ENCODE data around the gene RARA.

Gene RARA

DNA sequence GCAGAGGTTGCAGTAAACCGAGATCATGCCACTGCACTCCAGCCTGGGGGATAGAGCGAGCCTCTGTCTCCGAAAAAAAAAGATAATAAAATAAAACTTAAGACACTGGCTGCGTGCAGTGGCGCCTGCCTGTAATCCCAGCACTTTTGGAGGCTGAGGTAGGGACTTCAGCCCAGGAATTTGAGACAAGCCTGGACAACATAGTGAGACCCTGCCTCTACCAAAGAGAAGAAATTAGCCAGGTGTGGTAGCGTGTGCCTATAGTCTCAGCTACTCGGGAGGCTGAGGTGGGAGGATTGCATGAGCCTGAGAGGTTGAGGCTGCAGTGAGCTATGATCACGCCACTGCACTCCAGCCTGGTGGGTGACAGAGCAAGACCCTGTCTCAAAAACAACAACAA is 26.6 kb downstream of the RARA start:
- Histone ChIP-seq H4K20me1 (peaks cover 22% of the 10 kb centered on the region), H3K27me3 (no peaks in the 10 kb centered on the region), H3K27ac (no peak overlapping the region), H3K4me1 (peaks cover 86% of the 10 kb centered on the region), H3K9me3 (no peaks in the 10 kb centered on the region), H3K9ac (no peak overlapping the region), H3K4me2 (no peak overlapping the region), H3K36me3 (peaks cover 32% of the 10 kb centered on the region), H3K4me3 (no peak overlapping the region)
- no peak for TF ChIP-seq Cebpa-rat (IDR thresholded peaks at IDR 0.05)

DNA sequence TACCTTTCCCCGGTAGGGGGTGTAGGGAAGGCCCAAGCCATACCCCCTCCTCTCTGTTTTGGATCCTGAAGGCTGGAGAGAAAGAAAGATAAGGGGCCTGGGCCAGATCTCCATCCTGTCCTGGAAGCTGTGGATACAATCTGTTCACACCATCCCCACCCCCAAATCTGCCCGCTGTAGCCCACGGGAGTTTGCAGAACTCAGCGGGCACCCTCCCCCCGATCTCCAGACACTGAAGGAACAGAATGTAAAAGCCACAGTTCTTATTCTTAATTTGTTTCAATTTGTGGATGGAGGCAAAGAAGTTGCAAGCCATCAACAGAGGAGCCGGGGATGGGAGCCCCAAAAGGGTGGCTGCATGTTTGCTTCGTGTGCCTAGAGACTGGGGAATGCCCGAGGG is 28.4 kb downstream of the RARA start:
- H3K4me2 ChIP-seq, result peak overlapping the region; percentile 97
- no peak overlapping the region for H3K4me3 ChIP-seq
- peaks cover 77% of the 10 kb centered on the region for H3K4me1 ChIP-seq
- no peak for TF ChIP-seq Cebpa-rat (IDR thresholded peaks at IDR 0.05)
- H3K9ac ChIP-seq, result peak overlapping the region; percentile 38; the same call in 1 of the 2 replicates
- H3K9me3 ChIP-seq, result no peaks in the 10 kb centered on the region
- H3K27me3 ChIP-seq, result no peaks in the 10 kb centered on the region
- peak overlapping the region; percentile 87 for H3K27ac ChIP-seq
- peaks cover 16% of the 10 kb centered on the region; the same call in 1 of the 2 replicates for H3K36me3 ChIP-seq
- H4K20me1 ChIP-seq, result 0 out of 2 replicates have a peak, but pooled peaks cover 8% of the 10 kb centered on the region

DNA sequence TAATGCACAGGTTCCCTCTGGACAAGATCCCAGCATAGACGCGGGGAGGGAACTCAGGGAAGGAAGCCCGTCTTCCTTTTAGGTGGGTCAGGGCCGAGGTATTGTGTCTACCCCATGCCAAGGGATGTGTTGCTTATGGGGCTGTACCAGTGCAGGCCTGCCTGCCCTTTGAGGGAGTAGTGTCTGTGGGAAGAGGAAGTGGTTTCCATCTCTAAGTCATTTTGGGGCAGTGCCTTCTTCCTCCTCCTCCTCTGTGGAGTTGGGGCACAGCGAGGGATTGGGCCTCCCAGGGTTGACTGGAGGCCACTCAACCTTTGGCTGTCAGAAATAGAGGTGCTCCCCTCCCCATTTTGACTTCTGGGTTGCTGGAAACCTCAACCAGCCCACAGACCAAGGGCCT is 29.1 kb downstream of the RARA start:
- TF ChIP-seq Cebpa-rat (IDR thresholded peaks at IDR 0.05), result no peak
- peak overlapping the region; percentile 97 for H3K4me2 ChIP-seq
- no peaks in the 10 kb centered on the region for H3K27me3 ChIP-seq
- peak overlapping the region; percentile 67; the same call in 1 of the 2 replicates for H3K9ac ChIP-seq
- peak overlapping the region; percentile 87 for H3K27ac ChIP-seq
- peak overlapping the region; percentile 49; the same call in 1 of the 2 replicates for H3K4me3 ChIP-seq
- H3K4me1 ChIP-seq, result peaks cover 77% of the 10 kb centered on the region
- H4K20me1 ChIP-seq, result peaks cover 13% of the 10 kb centered on the region; the same call in 1 of the 2 replicates
- no peaks in the 10 kb centered on the region for H3K9me3 ChIP-seq
- peaks cover 10% of the 10 kb centered on the region; the same call in 1 of the 2 replicates for H3K36me3 ChIP-seq

DNA sequence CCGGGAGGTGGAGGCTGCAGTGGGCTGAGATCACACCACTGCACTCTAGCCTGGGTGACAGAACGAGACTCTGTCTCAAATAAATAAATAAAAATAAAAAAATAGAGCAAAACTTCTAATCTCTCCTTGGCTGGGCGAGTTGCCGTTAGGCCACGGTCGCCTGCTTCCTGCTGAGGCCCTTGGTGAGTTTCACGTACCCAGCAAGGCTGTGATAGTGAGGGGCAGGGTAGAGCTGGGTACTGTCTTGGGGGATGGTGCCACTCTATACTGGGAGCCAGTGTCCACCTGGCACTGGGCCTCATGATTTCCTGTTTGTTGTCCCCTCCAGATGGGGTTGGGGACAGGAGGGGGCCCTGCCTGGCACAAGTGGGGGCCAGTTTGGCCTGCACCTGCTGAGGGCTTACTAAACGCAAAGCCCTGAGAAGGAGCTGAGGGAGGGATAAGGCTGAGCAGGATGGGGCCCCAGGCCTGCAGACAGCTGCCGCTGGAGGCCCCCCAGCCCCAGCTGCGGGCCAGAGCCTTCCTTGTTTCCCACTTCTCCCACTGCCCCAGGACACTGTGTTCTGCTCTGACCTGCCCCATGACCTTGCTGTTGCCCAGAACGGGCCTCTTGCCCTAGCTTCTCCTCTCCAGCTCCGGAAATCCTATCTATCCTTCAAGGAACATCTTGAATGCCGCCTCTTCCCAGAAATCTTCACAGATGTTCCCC is 30.1 kb downstream of the RARA start:
- H3K9ac ChIP-seq, result peak overlapping the region; percentile 67
- no peaks in the 10 kb centered on the region for H3K9me3 ChIP-seq
- peak overlapping the region; percentile 97 for H3K4me2 ChIP-seq

DNA sequence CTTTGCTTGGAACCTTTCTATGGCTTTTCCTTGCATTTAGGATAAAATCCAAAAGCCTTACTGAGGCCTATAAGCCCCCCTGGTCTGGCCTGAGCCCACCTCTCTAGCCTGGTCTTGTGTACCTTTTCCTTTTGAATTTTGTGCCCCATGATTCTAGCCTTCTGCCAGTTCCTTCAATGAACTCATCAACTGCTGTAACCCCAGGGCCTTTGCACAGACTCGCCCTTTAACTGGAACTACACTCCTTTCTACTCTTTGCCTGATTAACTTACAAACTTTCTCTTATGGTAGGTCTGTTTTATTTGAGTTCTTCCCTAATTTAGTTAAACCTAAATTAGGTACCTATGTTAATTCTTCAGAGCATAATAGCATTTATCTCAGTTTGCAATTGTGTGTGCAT is 31.3 kb downstream of the RARA start:
- no peak overlapping the region for H3K4me3 ChIP-seq
- H3K4me2 ChIP-seq, result peak overlapping the region; percentile 97
- no peaks in the 10 kb centered on the region for H3K9me3 ChIP-seq
- peaks cover 10% of the 10 kb centered on the region; the same call in 1 of the 2 replicates for H4K20me1 ChIP-seq
- H3K4me1 ChIP-seq, result peaks cover 78% of the 10 kb centered on the region
- H3K27me3 ChIP-seq, result no peaks in the 10 kb centered on the region
- no peaks in the 10 kb centered on the region for H3K36me3 ChIP-seq
- H3K9ac ChIP-seq, result no peak overlapping the region
- no peak for TF ChIP-seq Cebpa-rat (IDR thresholded peaks at IDR 0.05)
- no peak overlapping the region for H3K27ac ChIP-seq

More for the DNA sequence above, 30.1 kb downstream of the RARA start:
- Histone ChIP-seq H3K4me3 (peak overlapping the region; percentile 49), H3K36me3 (0 out of 2 replicates have a peak, but pooled peaks cover 4% of the 10 kb centered on the region), H3K4me1 (peaks cover 77% of the 10 kb centered on the region), H4K20me1 (peaks cover 16% of the 10 kb centered on the region; the same call in 1 of the 2 replicates), H3K27ac (peak overlapping the region; percentile 87), H3K27me3 (no peaks in the 10 kb centered on the region)
- no peak for TF ChIP-seq Cebpa-rat (IDR thresholded peaks at IDR 0.05)

- TF ChIP-seq Cebpa-rat (IDR thresholded peaks at IDR 0.05), result no peak
- Histone ChIP-seq H3K9me3 (no peaks in the 10 kb centered on the region), H3K36me3 (no peaks in the 10 kb centered on the region), H4K20me1 (peaks cover 10% of the 10 kb centered on the region; the same call in 1 of the 2 replicates), H3K27me3 (no peaks in the 10 kb centered on the region), H3K4me1 (peaks cover 86% of the 10 kb centered on the region), H3K4me3 (peak overlapping the region; percentile 82), H3K27ac (peak overlapping the region; percentile 81), H3K9ac (peak overlapping the region; percentile 85), H3K4me2 (peak overlapping the region; percentile 97)
These were observed 32.2 kb downstream of the RARA start for GRCh38 chr17:40340880-40341807.

DNA sequence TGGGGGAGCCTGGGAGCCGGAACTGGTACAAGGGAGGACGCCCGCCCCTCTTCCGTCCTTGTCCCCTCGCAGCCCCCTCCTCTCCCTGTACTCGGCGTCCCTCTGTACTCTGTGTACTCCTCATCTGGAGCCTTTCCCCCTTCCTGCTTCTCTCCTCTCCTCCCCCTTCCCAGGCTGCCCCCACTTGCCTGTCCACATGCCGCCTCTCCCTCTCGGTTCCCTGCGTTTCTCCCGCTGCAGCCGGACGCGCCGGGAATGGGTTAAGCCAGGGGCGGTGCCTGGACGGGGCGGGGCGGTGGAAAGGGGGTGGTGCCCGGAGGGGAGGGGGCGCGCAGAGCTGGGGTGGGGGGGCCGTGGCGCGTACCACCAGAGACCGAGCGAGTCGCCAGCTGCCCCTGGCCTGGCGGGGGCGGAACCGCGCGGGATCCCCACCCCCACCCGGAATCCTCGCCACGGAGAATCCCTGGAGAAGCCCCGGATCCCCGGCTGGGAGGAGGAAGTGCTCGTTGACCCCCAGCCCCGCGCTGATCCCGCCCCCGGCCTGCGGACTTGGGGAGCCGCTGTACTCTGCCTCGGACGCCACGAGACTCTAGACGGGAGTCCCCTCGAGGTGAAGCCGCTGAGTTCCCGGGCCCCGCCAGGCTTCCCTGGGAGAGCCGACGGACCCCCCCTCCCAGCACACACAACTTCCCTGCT is 33.0 kb downstream of the RARA start:
- H3K27me3 ChIP-seq, result no peaks in the 10 kb centered on the region
- peak overlapping the region; percentile 85 for H3K9ac ChIP-seq
- peak overlapping the region; percentile 84 for H3K27ac ChIP-seq

GRCh38 chr17:40342504-40343218 is 33.7 kb downstream of the RARA start:
- no peaks in the 10 kb centered on the region for H3K27me3 ChIP-seq
- H3K9me3 ChIP-seq, result no peaks in the 10 kb centered on the region
- peak overlapping the region; percentile 84 for H3K27ac ChIP-seq
- peaks cover 10% of the 10 kb centered on the region; the same call in 1 of the 2 replicates for H4K20me1 ChIP-seq
- TF ChIP-seq Cebpa-rat (IDR thresholded peaks at IDR 0.05), result no peak
- H3K36me3 ChIP-seq, result no peaks in the 10 kb centered on the region
- H3K4me1 ChIP-seq, result peaks cover 91% of the 10 kb centered on the region
- H3K4me2 ChIP-seq, result peak overlapping the region; percentile 97
- peak overlapping the region; percentile 85 for H3K9ac ChIP-seq
- H3K4me3 ChIP-seq, result peak overlapping the region; percentile 82

More for the DNA sequence above, 33.0 kb downstream of the RARA start:
- Histone ChIP-seq H3K4me1 (peaks cover 91% of the 10 kb centered on the region), H3K36me3 (no peaks in the 10 kb centered on the region), H3K4me3 (peak overlapping the region; percentile 82), H3K4me2 (peak overlapping the region; percentile 97), H3K9me3 (no peaks in the 10 kb centered on the region), H4K20me1 (peaks cover 10% of the 10 kb centered on the region; the same call in 1 of the 2 replicates)
- TF ChIP-seq Cebpa-rat (IDR thresholded peaks at IDR 0.05), result no peak

Measured in BLaER1 (cell line).